ENCODE data around the gene SEMA4D. TPM values are rescaled to one million over a fixed set of nuclear protein-coding genes. Genes with fewer than 3 reads are reported as not detected.
"Not testable (repeated sequence)": the region's sequence is repeated elsewhere in the genome, so short reads cannot be mapped to it uniquely, and the experiment has no call there.

SEMA4D gene
- total RNA-seq, 1 donor from 2014 or later = 55.4 TPM

DNA sequence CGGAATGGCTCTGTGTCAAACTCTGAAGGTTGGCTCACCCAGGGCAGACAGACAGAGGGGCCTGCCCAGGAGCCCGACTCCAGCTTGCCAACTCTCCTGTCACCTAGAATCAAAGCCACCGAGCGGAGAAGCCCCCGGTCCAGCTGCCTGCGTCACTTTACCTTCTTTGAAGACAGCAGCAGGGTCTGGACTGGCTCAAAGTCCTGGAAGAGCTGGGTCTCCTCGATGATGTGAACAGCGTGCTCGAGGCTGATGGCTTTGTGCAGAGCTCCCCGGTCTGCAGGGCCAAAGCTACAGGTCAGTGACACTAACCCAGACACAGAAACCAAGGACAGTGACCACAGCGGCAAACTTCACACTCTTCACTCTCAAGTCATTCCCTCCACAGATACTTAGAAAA, 111.7 kb downstream of the SEMA4D start:
- no peak for DNase-seq (ENCODE audit: low read depth)

DNA sequence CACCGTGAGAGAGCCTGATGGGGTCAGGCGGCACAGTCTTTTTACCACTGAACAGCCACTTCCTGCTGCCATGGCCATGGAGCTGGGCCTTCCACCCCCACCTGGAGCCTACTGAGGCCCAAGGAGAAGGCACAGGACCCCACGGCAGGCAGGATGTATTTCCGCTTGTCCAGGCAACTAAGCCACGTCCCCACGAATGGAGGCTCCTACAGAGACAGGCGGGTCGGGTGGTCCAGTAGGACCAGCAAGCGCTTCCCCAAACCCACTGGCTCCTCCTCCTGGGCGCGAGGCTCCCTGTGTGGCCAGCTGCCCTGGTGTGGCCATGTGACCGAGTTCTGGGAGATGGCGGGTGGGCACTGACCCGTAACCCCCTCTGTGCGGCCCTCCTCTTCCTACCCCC, 113.1 kb downstream of the SEMA4D start:
- DNase-seq (ENCODE audit: low read depth) = no peak

DNA sequence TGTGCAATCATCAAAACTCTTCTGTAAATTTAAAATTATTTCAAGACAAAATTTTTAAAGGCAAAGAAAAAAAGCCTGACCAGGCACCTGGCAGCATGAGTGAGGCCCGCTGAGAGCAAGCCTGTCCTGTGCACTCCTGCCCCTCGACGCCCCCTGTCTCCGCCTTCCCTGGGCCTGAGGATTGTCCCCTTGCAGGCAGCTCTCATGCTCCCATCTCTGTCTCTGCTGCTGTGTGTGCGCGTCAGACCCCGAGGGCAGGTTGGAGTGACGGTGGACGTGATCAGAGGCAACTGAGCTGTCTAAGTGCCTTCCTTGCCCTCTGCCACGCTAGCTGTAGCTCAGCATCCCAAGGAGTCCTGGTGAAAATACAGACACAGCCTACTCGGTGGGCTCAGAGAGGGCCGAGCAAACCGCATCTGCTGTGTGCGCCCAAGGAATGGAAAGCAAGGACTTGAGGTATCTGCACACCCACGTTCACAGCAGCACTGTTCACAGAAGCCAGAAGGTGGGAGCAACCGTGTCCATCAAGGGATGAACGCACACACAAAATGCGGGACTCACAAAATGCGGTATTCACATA, 114.1 kb downstream of the SEMA4D start:
- DNase-seq (ENCODE audit: low read depth) = no peak

DNA sequence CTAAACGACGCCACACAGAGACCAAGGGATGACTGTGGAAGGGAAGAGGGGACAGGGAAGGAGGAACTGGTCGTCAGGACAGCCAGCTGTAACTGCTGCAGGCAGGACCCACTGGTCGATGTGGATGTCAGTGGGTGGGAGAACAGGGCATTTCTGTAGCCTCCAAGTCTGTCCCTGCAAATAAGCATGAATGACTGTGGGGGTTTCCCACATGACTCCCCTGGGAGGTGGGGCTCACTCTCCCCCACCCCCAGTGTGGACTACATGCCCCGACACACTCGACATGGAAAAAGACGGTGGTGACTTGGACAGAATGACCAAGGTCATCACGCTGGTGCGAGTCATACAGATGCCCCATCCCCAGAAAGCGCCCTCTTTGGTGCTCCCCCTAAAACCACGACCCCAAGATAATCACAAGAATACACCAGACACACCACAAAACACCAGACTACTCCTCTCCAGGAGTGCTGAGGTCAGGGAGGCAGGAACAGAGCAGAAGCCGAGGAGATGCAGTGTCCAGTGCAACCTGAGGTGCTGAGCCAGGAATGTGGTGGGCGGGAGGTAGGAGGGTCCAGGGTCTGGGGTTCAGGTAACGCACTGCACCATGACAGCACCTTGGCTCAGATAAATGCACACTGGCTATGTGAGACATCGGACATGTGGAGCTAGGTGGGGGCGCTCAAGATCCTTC, 114.7 kb downstream of the SEMA4D start:
- DNase-seq (ENCODE audit: low read depth) = no peak

DNA sequence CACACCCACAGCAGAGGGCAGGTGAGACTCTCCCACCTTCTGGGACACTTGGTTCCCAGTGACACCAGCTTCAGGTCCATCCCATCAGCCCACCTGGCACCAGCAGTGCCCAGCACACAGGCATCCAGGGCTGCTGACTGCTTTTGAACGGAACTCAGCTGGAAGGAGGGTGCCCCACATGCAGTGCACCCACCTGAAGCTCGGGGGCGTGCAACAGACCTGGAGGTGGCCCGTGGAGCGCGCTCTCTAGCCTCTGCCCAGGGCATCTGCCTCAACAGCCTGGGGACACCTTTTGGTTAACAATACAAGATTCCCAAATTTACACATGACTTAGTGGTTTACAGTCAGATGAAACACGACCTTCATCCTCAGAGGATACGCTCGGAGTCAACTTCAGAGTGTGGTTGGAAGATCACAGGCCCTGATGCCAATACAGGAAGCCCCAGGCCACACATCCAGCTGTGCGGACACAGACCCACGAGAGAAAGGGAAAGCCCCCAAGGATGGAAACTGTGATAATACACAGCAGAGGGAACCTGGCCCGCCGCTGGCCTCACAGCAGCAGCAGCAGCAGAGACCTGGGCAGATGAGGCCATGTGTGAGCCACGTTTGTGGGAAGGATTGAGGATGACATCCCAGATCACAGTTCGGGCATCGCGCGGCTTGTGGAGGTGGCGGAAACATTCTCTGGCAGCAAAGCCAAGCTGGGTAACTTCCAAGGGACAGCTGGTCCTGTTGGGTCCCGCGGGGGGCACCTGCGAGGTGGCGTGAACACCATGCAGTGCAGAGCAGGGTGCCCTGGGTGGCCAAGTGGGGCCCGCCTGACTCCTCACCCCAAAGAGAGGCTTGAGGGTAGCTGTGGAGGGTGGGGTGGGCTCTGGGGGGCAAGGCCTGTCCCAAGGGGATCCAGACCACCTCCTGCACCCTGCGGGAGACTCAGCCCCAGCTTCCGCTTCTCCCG, 115.6 kb downstream of the SEMA4D start:
- DNase-seq (ENCODE audit: low read depth) = no peak

DNA sequence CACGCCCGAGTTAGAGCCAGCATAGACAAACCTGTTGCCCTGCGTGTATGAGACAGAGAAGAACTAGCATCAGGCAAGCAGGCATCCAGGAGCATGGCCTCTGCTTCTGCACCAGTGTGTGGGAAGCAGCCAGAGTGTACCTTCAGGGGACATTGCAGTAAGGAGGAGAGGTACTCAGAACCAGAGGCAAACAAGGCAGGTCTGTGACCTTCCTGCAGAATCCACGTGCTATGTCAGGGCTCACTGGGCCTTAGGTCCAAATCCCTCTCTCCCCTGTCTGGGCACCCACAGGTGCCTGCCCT, 116.7 kb downstream of the SEMA4D start:
- no peak for DNase-seq (ENCODE audit: low read depth)

DNA sequence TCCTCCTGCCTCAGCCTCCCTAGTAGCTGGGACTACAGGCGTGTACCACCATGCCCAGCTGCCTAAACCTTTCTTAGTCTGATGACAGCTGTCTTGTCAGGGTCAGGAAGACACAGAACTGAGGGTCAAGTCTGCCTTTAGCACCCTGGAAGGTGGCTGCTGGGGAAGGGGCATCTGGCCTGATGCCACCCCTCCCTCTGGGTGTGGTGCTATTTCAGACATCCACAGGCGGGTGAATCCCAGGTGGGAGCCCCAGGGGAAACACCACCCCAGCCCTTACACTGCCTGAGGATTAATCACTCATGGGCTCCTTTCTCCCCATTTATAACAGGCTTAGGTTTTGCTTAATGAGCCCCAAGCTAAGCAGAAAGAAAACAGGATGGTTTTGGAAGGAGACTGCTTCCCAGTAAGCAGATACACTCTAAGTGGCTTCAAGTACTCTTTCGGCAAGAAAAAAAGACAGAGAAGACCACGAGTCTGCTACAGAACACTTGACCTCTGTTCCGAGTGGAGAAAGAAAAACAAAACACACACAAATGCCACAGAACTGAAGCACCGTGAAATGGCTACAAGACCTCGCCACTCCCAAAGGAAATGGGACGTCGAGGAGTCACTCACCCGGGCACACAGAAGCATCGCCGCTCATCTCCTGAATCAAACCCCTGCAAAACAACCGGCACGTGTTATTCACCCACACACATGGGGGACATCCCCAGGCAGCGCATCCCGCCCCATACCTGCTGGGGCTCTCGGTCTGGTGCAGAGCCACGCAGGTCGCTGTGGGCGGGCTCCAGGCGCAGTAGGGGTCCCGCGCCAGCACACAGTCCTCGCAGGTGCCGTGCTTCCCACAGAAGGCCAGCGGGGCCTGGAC, 117.2 kb downstream of the SEMA4D start:
- DNase-seq (ENCODE audit: low read depth) = peak; percentile 75

DNA sequence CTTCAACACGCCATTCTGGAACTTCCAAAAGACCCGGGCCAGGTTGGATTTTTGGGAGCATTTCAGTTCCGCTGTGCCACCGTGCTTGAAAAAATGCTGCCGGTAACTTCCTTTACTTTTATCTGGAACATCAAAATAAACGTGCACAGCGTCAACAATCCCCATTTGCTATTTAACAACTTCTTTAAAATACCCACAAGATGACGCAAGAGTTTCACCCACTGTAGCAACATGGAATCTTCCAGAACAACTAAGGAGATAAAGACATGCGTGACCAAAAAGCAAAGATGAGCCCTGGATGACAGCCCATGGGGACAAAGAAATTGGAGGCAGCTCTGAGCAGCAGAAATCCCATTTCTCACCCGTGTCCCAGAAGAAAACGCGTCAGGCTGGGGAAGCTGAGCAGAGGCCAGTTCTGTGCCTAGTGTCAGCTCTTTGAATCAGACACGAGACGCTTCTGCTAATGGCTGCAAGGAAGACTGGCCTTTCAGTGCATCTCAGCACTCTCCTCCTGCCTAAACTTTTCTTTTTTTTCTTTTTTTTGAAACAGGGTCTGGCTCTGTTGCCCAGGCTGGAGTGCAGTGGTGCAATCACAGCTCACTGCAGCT, 118.3 kb downstream of the SEMA4D start:
- DNase-seq (ENCODE audit: low read depth) = no peak

DNA sequence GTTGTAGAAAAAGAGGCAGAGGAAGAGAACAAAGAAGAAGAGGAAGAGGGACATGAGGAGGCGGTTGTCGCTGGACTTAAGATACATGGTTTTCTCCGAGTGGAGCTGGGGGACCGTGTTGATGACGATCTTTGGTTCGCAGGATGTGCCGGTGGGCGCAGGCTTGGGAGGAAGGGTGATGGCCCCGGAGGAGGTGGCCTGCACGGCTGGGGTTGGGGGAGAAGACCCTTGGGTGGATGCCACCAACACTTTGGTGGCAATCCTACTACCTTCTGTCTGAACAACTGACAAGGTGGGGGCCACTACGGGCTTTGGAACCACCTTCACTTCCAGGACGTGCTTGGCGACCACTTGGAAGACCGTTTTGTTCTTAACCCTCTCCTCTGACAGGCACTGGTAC, 118.9 kb downstream of the SEMA4D start:
- DNase-seq (ENCODE audit: low read depth) = no peak

DNA sequence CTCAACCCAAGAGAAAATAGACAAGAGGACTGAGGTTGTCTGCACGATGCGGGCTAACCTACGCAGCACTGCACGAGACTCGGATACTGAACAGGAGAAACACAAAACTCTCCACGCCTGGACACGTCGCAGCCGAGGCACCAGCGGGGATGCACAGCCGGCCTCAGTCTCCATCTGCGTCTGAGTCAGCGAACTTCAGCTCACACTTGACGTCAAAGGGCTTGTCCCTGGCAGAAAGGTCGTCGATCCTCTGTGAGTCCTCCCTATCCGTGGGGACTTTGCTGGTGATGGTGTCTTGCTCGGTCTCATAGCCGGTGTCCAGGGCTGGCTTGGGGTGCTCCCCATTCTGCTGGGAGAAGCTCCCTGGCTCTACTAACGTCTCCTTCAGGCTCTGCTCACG, 119.4 kb downstream of the SEMA4D start:
- DNase-seq (ENCODE audit: low read depth) = no peak

DNA sequence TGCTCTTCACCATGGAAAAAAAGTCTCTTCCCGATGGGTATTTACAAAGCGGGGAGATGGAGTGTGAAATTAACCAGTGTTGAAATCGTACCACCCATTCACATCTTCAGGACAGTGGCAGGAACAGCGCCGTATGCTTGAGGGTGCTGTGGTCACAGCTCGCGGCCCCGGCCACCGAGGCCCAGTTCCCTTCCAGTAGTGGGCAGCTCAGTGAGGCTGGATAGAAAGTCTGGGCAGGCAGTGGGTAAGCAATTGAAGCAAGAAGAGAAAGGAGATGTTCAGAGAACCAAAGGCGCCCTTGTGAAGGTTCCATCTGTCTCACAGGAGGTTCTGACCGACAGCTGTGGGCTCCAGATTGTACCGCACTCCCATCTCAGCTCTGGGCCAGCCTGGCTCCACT, 120.5 kb downstream of the SEMA4D start:
- no peak for DNase-seq (ENCODE audit: low read depth)

DNA sequence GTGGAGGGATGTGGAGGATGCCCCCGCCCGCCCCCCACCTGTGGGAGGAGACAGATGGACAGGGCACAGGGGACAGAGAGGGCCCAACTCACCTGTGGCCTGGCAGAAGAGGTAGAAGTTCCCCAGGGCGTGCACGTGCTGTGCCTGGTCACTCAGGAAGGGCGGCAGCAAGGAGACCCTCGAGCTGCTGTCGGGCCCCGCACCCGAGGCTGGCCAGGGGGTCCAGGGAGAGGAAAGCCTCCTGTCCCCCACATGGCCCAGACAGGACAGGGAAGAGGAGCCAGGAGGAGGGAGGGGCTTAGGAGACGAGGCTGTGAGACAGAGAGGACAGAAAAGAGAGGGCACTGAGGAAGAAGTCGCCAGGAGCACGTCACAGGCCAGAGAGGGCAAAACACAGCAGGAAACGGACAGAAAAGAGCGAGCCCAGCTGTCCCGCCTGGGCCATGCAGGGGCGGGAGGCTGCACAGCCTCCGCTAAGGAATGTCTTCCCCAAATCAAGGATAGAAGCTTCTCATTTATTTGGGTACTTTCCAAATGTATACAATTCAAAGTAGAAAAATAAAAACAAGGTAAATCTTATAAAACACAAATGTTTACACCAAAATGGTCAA, 121.1 kb downstream of the SEMA4D start:
- no peak for DNase-seq (ENCODE audit: low read depth)

DNA sequence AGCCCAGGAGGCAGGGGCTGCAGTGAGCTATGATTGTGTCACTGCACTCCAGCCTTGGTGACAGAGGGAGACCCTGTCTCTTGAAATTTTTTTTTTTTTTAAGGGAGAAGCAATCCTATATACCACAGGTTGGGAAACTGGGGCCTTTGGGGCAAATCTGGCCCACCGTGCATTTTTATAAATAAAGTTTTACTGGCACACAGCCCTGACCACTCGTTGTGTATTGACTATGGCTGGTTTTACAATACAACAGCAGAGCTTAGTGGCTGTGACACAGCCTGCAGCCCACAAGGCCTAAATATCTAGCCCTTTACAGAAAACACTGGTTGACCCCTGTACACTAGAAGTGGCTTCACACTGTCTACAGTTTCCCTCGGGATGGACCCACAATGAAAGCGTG, 121.6 kb downstream of the SEMA4D start:
- DNase-seq (ENCODE audit: low read depth) = no peak

DNA sequence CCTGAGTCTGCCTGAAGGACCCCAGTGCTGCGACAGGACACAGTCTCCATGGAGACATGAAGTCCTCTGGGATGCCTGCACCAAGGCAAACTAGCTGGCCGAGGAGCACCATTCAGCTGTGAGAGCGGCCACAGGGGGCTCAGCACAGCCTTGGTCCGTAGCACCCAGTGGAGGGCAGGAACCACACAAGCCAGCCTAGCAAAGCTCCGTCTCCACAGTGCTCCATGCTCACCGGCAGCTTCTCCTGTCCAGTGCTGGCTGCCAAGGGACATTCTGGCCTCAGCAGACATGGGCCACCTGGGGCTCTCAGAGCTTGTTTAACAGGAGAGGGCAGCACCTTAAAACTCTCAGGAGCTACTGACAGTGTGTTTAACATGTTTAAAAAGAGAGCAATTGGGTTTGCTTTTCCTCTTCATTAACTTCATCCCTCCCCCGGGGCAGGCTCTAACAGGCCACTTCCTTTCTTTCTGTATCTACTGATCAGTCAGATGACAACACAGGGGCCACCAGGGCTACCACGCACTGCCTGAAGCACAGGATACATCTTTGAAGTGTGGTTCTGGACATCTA, 122.6 kb downstream of the SEMA4D start:
- DNase-seq (ENCODE audit: low read depth) = peak; percentile 45

DNA sequence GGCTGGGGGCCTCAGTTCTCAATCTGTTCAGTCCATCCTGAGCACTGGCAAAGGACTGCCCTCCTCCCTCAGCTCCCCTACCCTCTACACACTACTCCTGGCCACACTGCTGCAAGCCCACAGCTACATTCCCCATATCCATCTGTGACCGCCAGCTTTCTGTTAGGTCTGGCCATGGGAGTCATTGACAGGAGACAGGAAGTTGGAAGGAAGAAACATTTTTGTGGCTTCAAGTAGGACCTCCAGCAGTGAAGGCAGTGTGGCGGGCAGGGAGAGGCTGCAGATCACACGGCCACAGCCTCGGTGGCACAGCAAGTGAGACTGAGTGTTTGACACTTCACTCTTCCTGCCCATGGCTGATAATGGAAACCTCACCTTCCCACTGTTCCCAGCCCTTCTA, 123.7 kb downstream of the SEMA4D start:
- DNase-seq (ENCODE audit: low read depth) = peak; percentile 42

DNA sequence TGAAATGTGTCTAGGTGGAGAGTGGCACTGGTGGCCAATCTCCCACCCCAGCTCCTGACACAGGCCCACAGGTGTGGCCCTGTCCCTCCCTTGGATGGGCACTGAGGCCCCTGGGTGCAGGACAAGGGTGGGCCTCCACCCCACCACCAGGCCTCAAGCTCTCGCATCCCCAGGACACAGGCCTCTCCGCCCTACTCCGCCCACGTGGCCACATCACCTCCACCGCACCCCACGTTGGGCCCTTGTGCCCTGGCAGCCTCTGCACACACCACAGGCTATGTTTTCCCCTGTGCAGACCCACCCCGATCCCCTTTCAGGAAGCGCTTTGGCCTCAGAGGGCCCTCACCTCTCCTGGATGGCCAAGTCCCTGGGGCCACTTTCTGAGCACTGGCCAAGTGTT, 124.9 kb downstream of the SEMA4D start:
- DNase-seq (ENCODE audit: low read depth) = no peak

DNA sequence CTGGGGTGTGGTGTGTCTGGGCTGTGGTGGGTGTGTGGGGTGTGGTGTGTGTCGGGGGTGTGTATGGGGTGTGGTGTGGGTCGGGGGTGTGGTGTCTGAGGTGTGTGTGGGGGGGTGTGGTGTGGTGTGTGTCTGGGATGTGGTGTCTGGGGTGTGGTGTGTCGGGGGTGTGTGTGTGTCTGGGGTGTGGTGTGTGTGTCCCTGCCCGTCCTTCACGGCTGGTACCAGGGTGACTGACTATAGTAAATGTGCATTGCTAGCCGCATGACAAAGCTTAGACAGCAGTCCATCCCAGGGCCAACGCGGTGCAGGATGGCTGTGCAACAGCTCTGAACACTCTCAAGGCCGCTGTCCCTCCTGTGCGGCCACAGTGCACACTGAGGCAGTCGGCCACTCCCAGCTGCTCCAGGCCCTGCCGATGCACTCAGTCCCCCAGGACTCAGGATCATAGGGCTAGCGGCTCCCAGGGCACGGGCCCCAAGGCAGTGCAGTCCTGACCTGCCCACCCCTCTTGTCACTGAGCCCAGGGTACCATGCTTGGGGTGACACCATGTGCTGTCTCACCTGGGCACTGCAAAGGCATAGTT, 125.6 kb downstream of the SEMA4D start:
- no peak for DNase-seq (ENCODE audit: low read depth)

DNA sequence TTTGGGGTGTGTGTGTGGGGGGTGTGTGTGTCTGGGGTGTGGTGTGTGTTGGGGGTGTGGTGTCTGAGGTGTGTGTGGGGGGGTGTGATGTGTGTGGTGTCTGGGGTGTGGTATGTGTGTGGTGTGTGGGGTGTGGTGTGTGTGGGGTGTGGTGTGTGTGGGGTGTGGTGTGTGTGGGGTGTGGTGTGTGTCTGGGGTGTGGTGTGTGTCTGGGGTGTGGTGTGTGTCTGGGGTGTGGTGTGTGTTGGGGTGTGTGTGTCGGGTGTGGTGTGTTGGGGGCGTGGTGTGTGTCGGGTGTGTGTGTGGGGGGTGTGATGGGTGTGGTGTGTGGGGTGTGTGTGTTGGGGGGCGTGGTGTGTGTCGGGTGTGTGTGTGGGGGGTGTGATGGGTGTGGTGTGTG, 126.1 kb downstream of the SEMA4D start:
- DNase-seq (ENCODE audit: low read depth) = not testable (repeated sequence)

DNA sequence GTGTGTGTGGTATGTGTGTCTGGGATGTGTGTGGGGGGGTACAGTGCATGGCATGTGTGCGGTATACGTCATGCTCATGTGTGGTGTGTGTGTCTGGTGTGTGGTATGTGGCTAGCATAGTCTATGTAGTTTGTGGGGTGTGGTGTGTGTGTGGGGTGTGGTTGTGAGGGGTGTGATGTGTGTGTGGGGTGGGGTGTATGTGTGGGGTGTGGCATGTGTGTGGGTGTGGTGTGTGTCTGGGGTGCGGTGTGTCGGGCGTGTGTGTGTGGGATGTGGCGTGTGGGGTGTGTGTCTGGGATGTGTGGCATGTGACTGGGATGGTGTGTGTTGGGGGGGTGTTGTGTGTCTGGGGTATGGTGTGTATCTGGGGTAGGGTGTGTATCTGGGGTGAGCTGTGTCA, 127.3 kb downstream of the SEMA4D start:
- no peak for DNase-seq (ENCODE audit: low read depth)

DNA sequence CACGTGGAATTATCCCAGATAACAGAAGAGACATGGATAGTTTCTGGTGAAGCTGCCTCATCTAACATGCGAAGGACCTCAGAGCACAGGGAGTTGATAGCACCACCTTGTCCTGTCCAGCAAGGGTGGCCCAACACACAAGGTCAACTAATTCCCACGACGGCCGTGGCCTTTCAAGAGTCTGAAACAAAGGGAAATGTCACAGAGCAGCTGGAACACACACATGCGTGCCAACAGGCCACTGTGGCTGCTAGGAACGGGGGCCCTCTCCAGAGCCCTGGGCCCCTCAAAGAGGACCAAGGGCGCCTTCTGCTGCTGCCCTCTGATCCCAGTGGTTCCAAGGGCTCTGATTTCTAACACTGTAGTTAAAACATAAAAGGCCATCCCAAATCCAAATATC, 128.9 kb downstream of the SEMA4D start:
- DNase-seq (ENCODE audit: low read depth) = no peak

Data from renal cortical epithelial cell (primary cell).